Measurements from ENCODE around the gene FSTL4. TPM values are rescaled to one million over a fixed set of nuclear protein-coding genes. Genes with fewer than 3 reads are reported as not detected.
A peak's percentile ranks its signal among the peaks of the same experiment; 100 is the strongest.

Gene FSTL4
- polyA plus RNA-seq, 6 donors from 2014 or later, result 0.22 to 0.78 (median 0.48) TPM; not detected in 1

- no peak overlapping the region for H3K4me3 Mint-ChIP-seq
- H3K27ac Mint-ChIP-seq, result peak overlapping the region in 1 of 6 donors; percentile 2
- DNase-seq (no peak), ATAC-seq (ENCODE audit: low read depth in 2 of 2) (no peak)
- peaks cover 11 to 35% (median 23%) of the 10 kb centered on the region in 3 donors for H3K27me3 Mint-ChIP-seq
- H3K36me3 Mint-ChIP-seq, result peaks cover 12 to 20% of the 10 kb centered on the region in 2 donors
- H3K9me3 Mint-ChIP-seq, result peaks cover 6 to 48% (median 25%) of the 10 kb centered on the region in 7 donors
- H3K4me1 Mint-ChIP-seq, result no peaks in the 10 kb centered on the region
Measured at GRCh38 chr5:133376986-133377385, 235.4 kb downstream of the FSTL4 start.

- H3K4me3 Mint-ChIP-seq, result no peak overlapping the region
- peaks cover 6 to 39% (median 24%) of the 10 kb centered on the region in 7 donors for H3K9me3 Mint-ChIP-seq
- H3K36me3 Mint-ChIP-seq, result peaks cover 12 to 16% of the 10 kb centered on the region in 2 donors
- DNase-seq, result no peak
- no peaks in the 10 kb centered on the region for H3K4me1 Mint-ChIP-seq
- H3K27ac Mint-ChIP-seq, result no peak overlapping the region
- ATAC-seq (ENCODE audit: low read depth in 2 of 2), result no peak
- peaks cover 5 to 28% (median 27%) of the 10 kb centered on the region in 3 donors for H3K27me3 Mint-ChIP-seq
Measured at GRCh38 chr5:133373121-133373870, 239.0 kb downstream of the FSTL4 start.

- Mint-ChIP-seq H3K27me3 (peaks cover 5 to 27% (median 24%) of the 10 kb centered on the region in 3 donors), H3K4me1 (no peaks in the 10 kb centered on the region), H3K27ac (no peak overlapping the region), H3K9me3 (peaks cover 3 to 31% (median 17%) of the 10 kb centered on the region in 7 donors), H3K36me3 (peaks cover 6 to 11% of the 10 kb centered on the region in 2 donors), H3K4me3 (no peak overlapping the region)
- ATAC-seq (ENCODE audit: low read depth in 2 of 2) (no peak), DNase-seq (no peak)
Measured at GRCh38 chr5:133372293-133372937, 239.9 kb downstream of the FSTL4 start.

GRCh38 chr5:133371371-133372155 is 240.8 kb downstream of the FSTL4 start:
- no peaks in the 10 kb centered on the region for H3K4me1 Mint-ChIP-seq
- H3K4me3 Mint-ChIP-seq, result no peak overlapping the region
- peaks cover 0 to 22% (median 9%) of the 10 kb centered on the region in 7 donors for H3K9me3 Mint-ChIP-seq
- no peak overlapping the region for H3K27ac Mint-ChIP-seq
- no peak for ATAC-seq (ENCODE audit: low read depth in 2 of 2)
- DNase-seq, result no peak
- H3K27me3 Mint-ChIP-seq, result peaks cover 5 to 22% (median 18%) of the 10 kb centered on the region in 3 donors
- peaks cover 0 to 11% of the 10 kb centered on the region in 2 donors for H3K36me3 Mint-ChIP-seq

- DNase-seq, result no peak
- Mint-ChIP-seq H3K9me3 (peaks cover 0 to 16% (median 4%) of the 10 kb centered on the region in 7 donors), H3K27me3 (peaks cover 4 to 29% (median 13%) of the 10 kb centered on the region in 3 donors), H3K4me3 (no peak overlapping the region), H3K4me1 (no peaks in the 10 kb centered on the region), H3K27ac (no peak overlapping the region), H3K36me3 (peaks cover 0 to 6% of the 10 kb centered on the region in 2 donors)
- ATAC-seq (ENCODE audit: low read depth in 2 of 2), result no peak
Measured at GRCh38 chr5:133370904-133371303, 241.4 kb downstream of the FSTL4 start.

- peak overlapping the region in 2 of 6 donors; percentile 47 to 88 for H3K27ac Mint-ChIP-seq
- no peaks in the 10 kb centered on the region for H3K4me1 Mint-ChIP-seq
- no peaks in the 10 kb centered on the region for H3K36me3 Mint-ChIP-seq
- peaks cover 0 to 10% (median 0%) of the 10 kb centered on the region in 7 donors for H3K9me3 Mint-ChIP-seq
- DNase-seq (no peak), ATAC-seq (ENCODE audit: low read depth in 2 of 2) (no peak)
- peak overlapping the region in 1 of 8 donors; percentile 67 for H3K4me3 Mint-ChIP-seq
- H3K27me3 Mint-ChIP-seq, result peaks cover 0 to 31% (median 15%) of the 10 kb centered on the region in 3 donors
Measured at GRCh38 chr5:133370036-133370831, 242.1 kb downstream of the FSTL4 start.

GRCh38 chr5:133368916-133369783 is 243.2 kb downstream of the FSTL4 start:
- H3K4me1 Mint-ChIP-seq, result no peaks in the 10 kb centered on the region
- peaks cover 0 to 23% (median 16%) of the 10 kb centered on the region in 3 donors for H3K27me3 Mint-ChIP-seq
- peaks cover 0 to 1% (median 0%) of the 10 kb centered on the region in 7 donors for H3K9me3 Mint-ChIP-seq
- DNase-seq (no peak), ATAC-seq (ENCODE audit: low read depth in 2 of 2) (no peak)
- H3K36me3 Mint-ChIP-seq, result no peaks in the 10 kb centered on the region
- no peak overlapping the region for H3K4me3 Mint-ChIP-seq
- H3K27ac Mint-ChIP-seq, result no peak overlapping the region

- H3K9me3 Mint-ChIP-seq, result no peaks in the 10 kb centered on the region
- no peak for DNase-seq
- no peak overlapping the region for H3K4me3 Mint-ChIP-seq
- no peak for ATAC-seq (ENCODE audit: low read depth in 2 of 2)
- no peaks in the 10 kb centered on the region for H3K4me1 Mint-ChIP-seq
- H3K36me3 Mint-ChIP-seq, result no peaks in the 10 kb centered on the region
- H3K27ac Mint-ChIP-seq, result no peak overlapping the region
- peaks cover 0 to 30% (median 26%) of the 10 kb centered on the region in 3 donors for H3K27me3 Mint-ChIP-seq
Measured at GRCh38 chr5:133367984-133368383, 244.4 kb downstream of the FSTL4 start.

GRCh38 chr5:133367071-133367786 is 245.1 kb downstream of the FSTL4 start:
- H3K9me3 Mint-ChIP-seq, result no peaks in the 10 kb centered on the region
- H3K4me3 Mint-ChIP-seq, result peak overlapping the region in 1 of 8 donors; percentile 25
- ATAC-seq (ENCODE audit: low read depth in 2 of 2), result no peak
- H3K27ac Mint-ChIP-seq, result peak overlapping the region in 1 of 6 donors; percentile 47
- H3K27me3 Mint-ChIP-seq, result peaks cover 0 to 32% (median 30%) of the 10 kb centered on the region in 3 donors
- H3K4me1 Mint-ChIP-seq, result no peaks in the 10 kb centered on the region
- no peaks in the 10 kb centered on the region for H3K36me3 Mint-ChIP-seq
- DNase-seq, result no peak

- no peak overlapping the region for H3K4me3 Mint-ChIP-seq
- no peaks in the 10 kb centered on the region for H3K9me3 Mint-ChIP-seq
- ATAC-seq (ENCODE audit: low read depth in 2 of 2) (no peak), DNase-seq (no peak)
- peaks cover 0 to 32% (median 30%) of the 10 kb centered on the region in 3 donors for H3K27me3 Mint-ChIP-seq
- H3K36me3 Mint-ChIP-seq, result no peaks in the 10 kb centered on the region
- peak overlapping the region in 1 of 6 donors; percentile 13 for H3K27ac Mint-ChIP-seq
- H3K4me1 Mint-ChIP-seq, result no peaks in the 10 kb centered on the region
Measured at GRCh38 chr5:133366438-133366837, 245.9 kb downstream of the FSTL4 start.

GRCh38 chr5:133365738-133366137 is 246.6 kb downstream of the FSTL4 start:
- ATAC-seq (ENCODE audit: low read depth in 2 of 2), result no peak
- H3K36me3 Mint-ChIP-seq, result no peaks in the 10 kb centered on the region
- no peaks in the 10 kb centered on the region for H3K9me3 Mint-ChIP-seq
- no peaks in the 10 kb centered on the region for H3K4me1 Mint-ChIP-seq
- H3K4me3 Mint-ChIP-seq, result no peak overlapping the region
- peaks cover 0 to 31% (median 25%) of the 10 kb centered on the region in 3 donors for H3K27me3 Mint-ChIP-seq
- DNase-seq, result no peak
- H3K27ac Mint-ChIP-seq, result no peak overlapping the region

Data from naive B cell (primary cell).